NT2/D1 (cell line): ENCODE measurements around the gene GSS.

Experiments
- SUZ12 ChIP-seq: IDR thresholded peaks from 2 replicates; pipeline ENCODE4 v1.6.1; 2011; ENCODE audit not compliant: insufficient read length, insufficient read depth; ENCODE audit errors: extremely low read depth
- YY1 ChIP-seq: IDR thresholded peaks from 2 replicates; pipeline ENCODE4 v1.6.1; 2011; ENCODE audit not compliant: insufficient read length, insufficient read depth
- ZNF274 ChIP-seq: IDR thresholded peaks from 2 replicates; pipeline ENCODE4 v1.6.1; 2011; ENCODE audit warnings: mild to moderate bottlenecking, low read depth, low read length

- no peak for TF ChIP-seq ZNF274
- TF ChIP-seq SUZ12, result no peak
- TF ChIP-seq YY1, result no peak
Measured at GRCh38 chr20:34990231-34990630, 34.6 kb upstream of the GSS start.
